ENCODE measurements around the gene ECHDC3.
"Not testable (repeated sequence)": the region's sequence is repeated elsewhere in the genome, so short reads cannot be mapped to it uniquely, and the experiment has no call there.

The ECHDC3 gene, protein sequence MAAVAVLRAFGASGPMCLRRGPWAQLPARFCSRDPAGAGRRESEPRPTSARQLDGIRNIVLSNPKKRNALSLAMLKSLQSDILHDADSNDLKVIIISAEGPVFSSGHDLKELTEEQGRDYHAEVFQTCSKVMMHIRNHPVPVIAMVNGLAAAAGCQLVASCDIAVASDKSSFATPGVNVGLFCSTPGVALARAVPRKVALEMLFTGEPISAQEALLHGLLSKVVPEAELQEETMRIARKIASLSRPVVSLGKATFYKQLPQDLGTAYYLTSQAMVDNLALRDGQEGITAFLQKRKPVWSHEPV

DNA sequence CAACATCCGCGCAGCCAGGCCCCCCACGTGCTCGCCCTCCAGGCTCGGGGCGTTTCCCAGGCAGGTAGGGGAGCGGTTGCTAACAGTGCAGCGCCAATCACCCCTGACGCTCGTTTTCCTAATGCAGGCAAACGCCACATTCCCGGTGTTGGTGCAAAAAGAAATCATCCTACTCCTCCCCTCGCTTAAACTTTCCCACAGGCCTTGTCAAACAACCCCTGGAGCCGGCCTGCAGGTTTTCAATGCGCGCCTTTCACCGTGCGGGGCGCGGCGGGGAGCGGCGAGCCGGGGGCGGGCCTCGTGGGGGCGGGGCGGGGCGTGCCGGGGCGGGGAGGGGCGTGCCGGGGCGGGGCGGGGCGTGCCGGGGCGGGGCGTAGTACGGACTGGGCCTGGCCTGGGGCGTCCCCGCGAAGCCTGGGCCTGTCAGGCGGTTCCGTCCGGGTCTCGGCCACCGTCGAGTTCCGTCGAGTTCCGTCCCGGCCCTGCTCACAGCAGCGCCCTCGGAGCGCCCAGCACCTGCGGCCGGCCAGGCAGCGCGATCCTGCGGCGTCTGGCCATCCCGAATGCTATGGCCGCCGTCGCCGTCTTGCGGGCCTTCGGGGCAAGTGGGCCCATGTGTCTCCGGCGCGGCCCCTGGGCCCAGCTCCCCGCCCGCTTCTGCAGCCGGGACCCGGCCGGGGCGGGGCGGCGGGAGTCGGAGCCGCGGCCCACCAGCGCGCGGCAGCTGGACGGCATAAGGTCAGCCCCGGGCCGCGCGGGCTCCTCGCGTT is at the start of gene ECHDC3:
TSS of gene ECHDC3 (plus strand) at position 374 of the 770 bp plus-strand sequence. CDS start at position 569, 195 bp downstream.
- FAIRE-seq: no peak

DNA sequence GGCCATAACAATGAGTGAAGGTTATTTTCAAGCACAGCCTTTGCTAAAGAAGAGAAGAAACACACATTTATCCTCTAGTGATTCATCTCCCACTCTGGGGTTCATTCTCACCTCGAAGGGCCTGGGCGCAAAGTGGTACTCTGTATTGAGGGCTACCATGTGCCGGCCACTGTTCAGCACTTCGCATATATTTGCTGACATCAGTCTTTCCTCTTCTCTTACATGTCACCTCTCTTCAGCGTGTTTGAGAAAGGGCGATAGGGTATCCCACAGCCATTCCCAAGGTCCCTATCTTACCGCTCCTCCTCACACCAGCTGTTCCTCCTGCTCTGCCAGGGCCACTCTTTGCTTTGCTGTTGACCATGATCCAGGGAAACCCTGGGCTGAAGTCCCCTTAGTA is 48.8 kb upstream of the ECHDC3 start:
- no peak for FAIRE-seq

DNA sequence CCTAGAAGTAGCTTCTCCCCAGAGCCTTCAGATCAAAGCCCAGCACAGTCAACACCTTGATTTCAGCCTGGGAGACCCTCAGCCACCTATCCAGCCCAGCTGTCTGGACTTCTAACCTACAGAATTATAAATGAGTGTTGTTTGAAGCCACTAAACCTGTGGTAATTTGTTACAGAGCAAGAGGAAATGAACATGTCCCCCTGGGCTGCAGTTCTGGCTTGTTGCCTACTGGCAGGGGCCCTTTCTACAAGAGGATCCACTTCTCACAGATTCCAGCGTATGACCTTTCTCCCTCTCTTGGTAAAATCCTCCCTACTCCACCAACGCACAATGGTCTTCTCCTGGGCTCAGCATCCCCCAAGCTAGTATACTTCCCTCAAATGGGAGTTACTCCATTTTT is 46.4 kb upstream of the ECHDC3 start:
- no peak for FAIRE-seq

DNA sequence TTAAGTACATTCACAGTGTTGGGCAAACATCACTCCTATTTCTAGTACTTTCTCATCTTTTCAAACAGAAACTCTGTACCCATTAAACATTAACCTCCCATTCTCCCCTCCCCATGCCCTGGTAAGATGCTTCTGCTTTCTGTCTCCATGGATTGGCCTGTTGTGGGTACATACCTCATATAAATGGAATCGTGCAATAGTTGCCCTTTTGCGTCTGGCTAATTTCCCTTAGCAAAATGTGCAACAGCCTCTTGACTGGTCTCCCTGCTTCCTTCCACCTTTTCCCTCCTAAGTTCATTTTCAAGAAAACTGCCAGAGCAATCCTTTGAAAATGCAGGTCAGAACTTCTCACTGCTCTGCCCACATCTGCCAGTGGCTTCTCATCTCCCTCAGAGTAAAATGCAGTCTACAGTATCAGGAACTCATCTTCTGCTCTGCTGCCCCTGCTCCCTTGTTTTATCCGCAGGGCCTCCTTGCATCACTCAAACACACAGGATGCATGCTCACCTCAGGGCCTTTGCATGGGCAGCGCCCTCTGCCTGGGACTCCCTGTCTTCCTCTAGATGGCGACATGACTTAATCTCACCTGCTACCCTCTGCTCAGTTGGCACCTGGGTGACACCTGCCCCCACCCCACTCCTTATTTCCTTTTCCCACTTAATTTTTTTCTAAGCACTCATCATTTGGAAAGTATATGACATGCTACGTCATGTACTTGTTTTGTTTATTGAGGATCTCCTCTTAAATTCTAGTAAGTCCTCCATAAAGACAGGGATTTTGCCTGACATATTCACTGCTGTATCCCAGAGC is 44.3 kb upstream of the ECHDC3 start:
- FAIRE-seq: no peak

DNA sequence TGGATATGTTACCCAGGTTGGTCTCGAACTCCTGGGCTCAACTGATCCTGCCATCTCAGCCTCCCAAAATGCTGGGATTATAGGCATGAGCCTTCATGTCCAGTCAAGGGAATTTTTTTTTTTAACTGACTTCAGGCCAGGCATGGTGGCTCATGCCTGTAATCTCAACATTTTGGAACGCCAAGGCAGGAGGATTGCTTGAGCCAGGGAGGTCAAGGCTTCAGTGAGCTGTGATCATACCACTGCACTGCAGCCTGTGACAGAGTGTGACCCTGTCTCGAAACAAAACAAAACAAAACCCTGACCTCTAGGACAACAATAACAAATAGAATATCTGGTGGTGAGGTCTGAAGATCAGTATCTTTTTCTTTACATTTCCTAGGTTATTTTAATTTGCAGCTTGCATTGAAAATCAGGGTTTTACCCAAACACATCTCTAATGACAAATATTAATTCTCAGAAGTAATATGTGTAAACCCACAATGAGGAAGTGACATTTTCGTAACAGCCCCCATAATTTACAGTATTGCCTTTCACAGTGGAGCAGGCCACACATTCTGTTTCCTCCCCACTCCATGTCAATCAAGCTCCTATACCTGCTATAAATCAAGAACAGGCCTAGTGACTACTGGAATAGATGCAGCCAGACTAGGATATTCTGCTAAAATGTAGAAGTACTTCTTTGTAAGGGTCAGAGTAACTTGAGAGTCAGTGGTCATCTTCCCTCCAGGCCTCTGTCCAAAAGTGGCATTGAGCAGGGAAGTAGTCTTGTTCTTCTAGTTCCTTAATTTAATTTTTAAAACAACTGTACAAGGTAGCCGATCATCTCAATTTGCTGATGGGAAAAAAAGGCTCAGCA is 43.3 kb upstream of the ECHDC3 start:
- FAIRE-seq: no peak

DNA sequence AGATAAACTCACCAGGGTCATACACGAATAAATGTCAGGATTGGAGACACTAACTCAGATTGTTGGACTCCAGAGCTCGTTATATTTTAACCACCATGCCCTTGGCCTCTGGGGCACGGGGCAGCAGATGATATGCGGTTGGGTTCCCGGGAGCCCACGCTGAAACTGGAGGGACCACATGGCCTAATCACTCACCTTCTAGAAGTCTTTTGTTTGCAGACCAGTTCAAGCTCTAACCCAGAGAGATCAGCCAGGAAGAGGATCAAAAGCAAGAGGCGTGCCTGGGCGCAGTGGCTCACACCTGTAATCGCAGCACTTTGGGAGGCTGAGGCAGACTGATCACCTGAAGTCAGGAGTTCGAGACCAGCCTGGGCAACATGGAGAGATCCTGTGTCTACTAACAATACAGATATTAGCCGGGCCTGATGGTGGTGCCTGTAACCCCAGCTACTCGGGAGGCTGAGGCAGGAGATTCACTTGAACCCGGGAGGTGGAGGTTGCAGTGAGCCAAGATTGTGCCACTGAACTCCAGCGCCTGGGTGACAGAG is 42.6 kb upstream of the ECHDC3 start:
- no peak for FAIRE-seq

DNA sequence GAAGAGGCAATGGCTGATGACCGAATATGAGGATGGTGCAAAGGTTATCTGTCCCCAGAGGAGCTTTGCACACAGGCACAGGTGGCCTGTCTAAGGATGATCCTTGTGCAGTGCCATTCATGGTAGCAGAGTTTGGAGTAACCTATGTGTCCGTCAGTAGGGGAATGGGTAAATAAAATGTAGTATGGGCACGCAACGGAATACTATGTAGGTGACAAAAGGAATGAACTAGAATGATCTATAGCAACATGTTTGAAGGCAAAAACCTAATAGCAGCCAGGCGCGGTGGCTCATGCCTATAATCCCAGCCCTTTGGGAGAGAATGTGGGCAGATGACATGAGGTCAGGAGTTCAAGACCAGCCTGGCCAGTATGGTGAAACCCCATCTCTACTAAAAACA is 41.6 kb upstream of the ECHDC3 start:
- FAIRE-seq: no peak

DNA sequence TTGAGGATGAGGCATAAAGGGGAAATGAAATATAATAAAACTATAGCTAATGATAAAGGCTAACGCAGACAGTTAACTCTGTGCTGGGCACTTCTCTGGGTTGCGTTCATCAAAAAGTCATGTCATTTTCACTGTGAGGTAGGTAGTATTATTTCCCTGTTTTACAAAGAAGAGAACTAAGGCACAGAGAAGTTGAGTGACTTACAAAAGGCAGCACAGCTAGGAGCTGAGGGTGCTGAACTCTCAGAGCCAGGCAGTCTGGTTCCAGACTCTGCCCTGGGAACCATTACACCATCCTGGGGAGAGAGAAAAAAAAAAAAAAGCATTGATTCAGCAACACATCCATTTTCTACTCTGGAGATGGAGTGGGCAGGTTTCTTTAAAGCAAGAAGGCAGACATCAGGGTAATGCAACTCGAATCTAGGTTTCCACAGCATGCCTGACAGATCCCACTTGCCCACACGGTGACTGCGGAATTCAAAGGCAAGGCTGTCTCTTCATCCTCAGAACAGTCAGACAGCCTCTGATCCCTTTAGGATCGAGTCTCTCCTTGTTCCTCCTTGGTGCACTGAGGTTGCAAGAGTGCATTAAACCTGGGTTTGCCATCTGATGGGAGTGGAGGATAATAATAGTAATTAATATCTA is 40.6 kb upstream of the ECHDC3 start:
- no peak for FAIRE-seq

DNA sequence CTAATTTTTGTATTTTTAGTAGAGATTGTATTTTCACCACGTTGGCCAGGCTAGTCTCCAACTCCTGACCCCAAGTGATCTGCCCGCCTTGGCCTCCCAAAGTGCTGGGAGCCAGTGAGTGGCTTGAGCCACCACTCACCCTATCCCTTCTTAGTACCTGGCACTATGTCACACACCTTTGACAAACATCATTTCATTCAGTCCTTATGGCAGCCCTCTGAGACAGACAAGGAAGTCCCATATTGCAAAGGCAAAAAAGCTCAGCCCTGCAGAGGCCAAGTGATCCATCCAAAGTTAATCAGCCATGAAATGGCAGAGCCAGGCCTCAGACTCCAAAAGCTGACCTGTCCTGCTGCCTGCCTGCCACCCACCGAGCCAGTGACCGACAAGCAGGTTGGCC is 39.9 kb upstream of the ECHDC3 start:
- FAIRE-seq: no peak

DNA sequence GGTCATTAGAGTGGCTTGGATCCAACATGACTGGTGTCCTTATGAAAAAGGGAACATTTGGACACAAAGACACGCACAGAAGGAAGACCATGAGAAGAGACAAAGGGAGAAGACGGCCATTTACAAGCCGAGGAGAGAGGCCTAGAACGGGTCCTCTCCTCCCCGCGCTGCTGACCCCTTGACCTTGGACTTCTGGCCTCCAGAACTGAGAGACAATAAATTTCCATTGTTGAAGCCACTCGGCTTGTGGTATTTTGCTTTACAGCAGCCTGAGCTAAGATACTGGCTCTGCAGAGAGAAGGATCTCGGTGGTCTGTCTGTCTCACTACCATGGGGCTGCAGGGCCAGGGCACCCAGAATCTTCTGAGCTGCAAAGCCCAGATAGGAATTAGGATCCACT is 38.1 kb upstream of the ECHDC3 start:
- FAIRE-seq: no peak

DNA sequence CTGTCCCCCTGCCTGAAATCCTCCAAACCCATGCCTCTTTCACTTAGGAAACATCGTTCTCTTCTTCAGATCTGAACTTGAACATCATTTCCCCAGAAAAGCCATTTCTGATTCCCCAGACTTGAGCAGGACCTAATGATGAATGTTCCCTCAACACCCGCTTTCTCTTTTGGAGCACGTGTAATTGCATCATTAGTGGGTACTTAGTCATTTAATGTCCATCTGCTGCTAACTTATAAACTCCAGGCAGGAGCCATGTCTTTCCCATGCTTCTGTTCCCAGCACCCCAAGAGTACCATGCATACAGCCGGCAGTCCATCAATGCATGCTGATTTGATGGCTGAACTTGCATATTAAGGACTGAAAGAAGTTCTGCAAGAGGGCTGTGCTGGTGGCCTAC is 36.5 kb upstream of the ECHDC3 start:
- no peak for FAIRE-seq

DNA sequence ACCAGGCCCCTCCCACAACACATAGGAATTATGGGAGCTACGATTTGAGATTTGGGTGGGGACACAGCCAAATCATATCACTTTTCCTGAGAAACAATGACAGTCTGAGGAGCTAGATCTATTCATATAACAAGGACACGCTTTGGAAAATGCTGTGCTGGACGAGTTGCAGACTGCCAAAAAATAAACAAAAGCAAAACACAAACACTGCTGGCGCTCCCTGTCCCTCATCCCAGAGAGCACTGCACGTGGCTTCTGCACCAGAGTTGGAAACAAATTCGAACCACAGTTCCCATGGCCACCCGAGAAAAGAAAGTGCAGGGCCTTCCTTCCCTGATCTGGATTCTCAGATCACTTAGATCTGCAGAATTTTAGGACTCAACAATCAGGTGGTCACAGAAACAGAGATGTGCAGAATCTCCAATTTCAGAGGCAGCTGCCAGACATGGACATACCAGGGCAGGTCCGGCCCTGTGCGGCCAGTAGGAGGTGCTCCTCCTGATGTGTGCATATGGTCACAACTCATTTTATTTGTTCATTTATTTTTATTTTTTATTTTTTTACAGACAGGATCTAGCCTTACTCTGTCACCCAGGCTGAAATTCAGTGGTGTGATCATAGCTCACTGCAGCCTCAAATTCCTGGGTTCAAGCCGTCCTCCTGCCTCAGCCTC is 35.2 kb upstream of the ECHDC3 start:
- FAIRE-seq: no peak

DNA sequence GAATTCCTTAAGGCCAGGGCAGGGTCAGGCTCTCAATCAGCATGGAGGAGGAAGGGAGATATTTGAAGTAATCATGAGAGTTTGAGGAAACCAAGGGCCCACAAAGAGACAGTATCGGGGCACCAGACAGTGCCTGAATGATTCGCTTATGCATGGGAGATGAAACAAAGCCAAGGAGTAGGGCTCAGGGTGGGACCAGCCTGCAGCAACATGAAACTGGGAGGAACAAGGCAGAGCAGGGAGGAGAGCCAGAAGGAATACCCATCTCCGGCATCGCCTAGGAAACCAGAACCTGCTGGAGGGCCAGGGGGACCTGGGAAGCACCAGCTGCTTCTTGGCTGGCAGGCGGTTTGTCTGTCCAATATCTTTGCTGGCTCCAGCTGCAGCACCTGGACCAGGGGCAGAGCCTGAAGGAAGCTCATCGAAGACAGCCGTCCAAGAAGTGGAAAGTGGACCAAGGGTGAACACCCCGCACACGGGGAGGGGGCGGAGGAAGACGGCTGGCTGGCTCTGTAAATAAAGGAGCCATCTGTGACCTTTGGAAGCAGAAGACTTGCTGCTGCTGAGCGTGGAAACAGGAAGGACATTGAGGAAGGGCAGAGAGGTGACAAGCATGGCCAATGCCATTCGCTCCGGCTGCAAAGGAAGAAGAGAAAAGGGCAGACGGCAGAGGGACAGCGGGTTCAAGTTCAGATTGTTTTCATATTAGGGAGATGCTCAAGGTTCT is 34.4 kb upstream of the ECHDC3 start:
- no peak for FAIRE-seq

DNA sequence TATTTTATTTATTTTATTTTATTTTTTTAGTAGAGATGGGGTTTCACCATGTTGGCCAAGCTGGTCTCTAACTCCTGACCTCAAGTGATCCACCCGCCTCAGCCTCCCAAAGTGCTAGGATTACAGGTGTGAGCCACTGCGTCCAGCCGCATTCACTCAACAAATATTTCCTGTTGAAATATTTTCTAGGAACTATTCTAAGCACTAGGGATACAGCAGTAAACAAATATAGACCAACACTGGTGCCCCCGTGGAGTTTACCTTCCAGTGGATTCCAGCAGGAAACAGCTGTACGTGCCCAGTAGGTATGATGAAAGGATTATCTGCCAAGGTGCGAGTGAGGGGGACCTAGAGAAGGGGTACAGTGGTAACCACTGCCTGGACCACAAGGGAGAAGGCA is 33.4 kb upstream of the ECHDC3 start:
- FAIRE-seq: not testable (repeated sequence)

DNA sequence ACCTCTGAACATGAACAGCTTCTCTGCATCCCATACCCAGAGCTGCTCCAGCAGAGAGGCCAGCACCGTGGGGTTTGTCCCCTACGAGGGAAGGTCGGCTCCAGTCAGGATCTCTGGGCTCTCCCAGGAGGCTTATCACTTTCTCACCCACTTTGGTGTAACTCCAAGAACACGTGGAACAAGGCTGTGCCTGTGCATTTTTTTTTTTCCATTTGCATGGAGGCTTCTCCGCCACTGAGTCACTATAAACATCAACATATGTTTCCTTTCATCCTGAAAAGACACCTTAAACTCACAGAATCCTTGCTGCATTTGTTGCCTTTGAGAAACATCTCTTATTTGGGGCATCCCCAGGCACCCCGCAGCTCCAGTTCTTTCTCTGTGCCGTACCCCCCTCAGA is 29.4 kb upstream of the ECHDC3 start:
- no peak for FAIRE-seq

DNA sequence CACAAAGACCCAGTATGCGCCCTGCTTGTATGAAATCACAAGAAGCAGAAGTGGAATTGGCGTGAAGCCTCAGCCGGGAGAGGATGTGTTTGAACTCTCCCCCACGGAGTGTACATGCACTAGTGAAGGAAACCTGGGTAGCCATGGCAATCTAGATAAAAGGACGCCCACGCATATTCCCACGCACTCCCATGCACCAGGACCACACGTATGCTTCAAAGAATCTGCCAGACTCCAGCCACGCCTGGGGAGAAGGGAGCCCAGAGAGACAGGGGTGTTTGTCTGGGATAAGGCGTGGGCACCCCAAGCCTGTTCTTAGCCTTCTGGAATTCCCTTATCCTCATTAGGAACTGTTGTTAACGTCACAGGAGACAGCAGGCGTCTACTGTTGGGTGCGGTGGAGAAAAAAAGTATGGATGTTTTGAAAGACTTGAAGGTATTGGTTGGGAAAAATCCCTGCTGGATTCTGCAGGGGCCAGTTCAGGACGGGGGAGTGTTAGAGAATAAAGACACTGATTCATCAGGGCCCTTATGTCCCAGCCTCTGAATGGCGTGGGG is 28.9 kb upstream of the ECHDC3 start:
- FAIRE-seq: no peak

DNA sequence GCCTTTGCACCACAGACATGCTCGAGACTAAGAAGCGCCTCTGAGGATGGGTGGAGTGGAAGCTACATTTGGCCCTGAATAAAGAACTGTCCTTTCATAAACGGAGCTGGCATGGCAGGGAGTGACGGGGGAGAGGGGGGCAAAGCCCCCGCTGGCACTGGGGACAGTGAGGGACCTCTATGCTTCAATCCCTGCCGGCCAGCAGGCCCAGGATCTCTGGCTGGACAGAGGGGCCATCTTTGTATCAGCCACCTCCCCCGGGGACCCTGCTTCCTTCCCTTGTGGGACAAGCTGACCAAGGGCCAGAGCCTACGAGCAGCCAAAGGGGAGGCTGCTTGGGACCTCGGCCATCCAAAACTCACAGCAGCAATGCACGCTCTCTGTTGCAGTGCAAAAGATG is 28.2 kb upstream of the ECHDC3 start:
- FAIRE-seq: no peak

DNA sequence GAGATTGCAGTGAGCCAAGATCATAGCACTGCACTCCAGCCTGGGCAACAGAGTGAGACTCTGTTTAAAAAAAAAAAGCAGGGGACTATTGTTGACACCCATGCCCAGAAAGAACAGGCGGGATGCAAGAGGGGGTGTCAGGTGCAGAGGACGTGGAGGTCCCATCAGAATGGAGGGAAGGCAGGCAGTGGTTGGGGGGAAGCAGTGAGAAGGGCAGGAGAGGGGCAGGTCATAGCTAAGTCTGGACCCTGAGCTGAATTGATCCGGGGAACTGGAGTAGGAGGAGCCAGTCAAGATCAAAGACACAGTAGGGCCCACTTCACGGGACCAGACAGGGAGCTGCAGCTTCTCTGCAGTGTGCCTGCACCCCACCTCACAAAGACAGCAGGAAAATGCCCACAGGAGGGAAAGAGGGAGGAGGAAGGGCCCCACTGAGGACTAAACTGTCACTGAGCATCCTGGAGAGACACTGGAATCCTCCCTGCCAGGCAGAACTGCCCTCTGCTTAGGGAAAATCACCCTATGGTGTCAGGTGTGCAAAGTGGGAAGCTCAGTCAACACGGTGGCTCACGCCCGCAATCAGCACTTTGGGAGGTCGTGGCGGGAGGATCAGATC is 27.3 kb upstream of the ECHDC3 start:
- no peak for FAIRE-seq

DNA sequence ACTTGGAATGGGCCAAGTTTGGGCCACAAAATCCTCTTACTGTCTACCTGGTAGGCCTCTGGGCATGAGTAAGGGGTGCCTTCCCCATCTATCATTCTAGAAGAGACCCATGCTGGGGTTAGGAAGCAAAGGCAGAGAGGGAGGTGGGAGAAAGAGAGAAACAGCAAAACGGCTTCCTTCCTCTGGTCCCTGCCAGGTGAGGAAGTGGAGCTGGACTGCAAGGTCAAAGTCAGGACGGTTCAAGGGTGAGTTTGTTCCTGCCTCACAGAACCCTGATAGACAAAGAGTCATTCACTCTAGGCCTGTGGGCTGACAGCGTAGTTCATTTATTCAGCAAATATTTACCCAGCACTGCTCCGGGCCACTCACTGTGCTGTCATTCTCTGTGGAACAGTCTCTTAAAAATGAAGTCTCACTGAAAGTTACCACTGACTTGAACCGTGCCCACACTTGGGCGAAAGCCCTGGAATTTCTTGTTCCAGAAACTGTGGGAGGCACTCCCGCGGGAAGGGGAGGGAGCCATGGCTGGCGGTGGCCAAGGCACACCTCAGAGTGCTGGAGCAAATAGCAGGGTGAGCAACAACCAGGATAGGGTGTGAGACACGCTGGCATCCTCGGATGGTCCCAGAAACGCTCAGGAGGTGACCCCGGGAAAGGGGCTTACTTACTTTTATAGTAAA is 26.2 kb upstream of the ECHDC3 start:
- no peak for FAIRE-seq

Data from A204.1 (cell line).